Lung (tissue), 12 donors: Measurements from ENCODE around the gene RETN. TPM values are rescaled to one million over a fixed set of nuclear protein-coding genes. Genes with fewer than 3 reads are reported as not detected.

Experiments used
- ATAC-seq: fragments of 200-7000 bp; cut with Tn5 transposase; one replicate; pipeline ENCODE4 v1.9.1; 2020; ENCODE audit warnings: moderate number of reproducible peaks; ENCODE audit not compliant: insufficient read depth, low FRiP score
- DNase-seq, 3 donors: peaks; one replicate each; pipeline ENCODE4 v3.0.0-alpha.2; 2013 to 2017
- H3K27ac ChIP-seq, 2 donors: one replicate each; pipeline ENCODE4 v1.5.1; 2013; ENCODE audit warnings: mild to moderate bottlenecking in 2 of 2, moderate library complexity in 2 of 2, control low read depth in 1 of 2, inconsistent platforms in 1 of 2, low read depth in 1 of 2, low read length in 1 of 2
- H3K27me3 ChIP-seq, 3 donors: one replicate each; pipeline ENCODE4 v1.5.1; 2013; ENCODE audit warnings: low read length in 2 of 3; ENCODE audit not compliant: control insufficient read depth in 3 of 3, insufficient read depth in 3 of 3
- H3K36me3 ChIP-seq, 4 donors: one replicate each; pipeline ENCODE4 v1.5.1; 2013; ENCODE audit warnings: low read length in 4 of 4, mild to moderate bottlenecking in 1 of 4, moderate library complexity in 1 of 4; ENCODE audit not compliant: control insufficient read depth in 4 of 4, insufficient read depth in 4 of 4
- H3K4me1 ChIP-seq, 5 donors: one replicate each; pipeline ENCODE4 v1.5.1; 2013; ENCODE audit warnings: low read length in 5 of 5, mild to moderate bottlenecking in 2 of 5, moderate library complexity in 1 of 5; ENCODE audit not compliant: control insufficient read depth in 5 of 5, insufficient read depth in 5 of 5
- H3K4me3 ChIP-seq: one replicate; pipeline ENCODE4 v1.5.1; 2013; ENCODE audit warnings: mild to moderate bottlenecking, control low read depth, moderate library complexity
- H3K9ac ChIP-seq, 2 donors: one replicate each; pipeline ENCODE4 v1.5.1; 2013; ENCODE audit warnings: low read length in 2 of 2, control low read depth in 1 of 2; ENCODE audit not compliant: insufficient read depth in 1 of 2
- H3K9me3 ChIP-seq, 4 donors: one replicate each; pipeline ENCODE4 v1.5.1; 2013; ENCODE audit warnings: low read length in 3 of 4, mild to moderate bottlenecking in 1 of 4, moderate library complexity in 1 of 4; ENCODE audit not compliant: control insufficient read depth in 4 of 4, insufficient read depth in 3 of 4
- CTCF ChIP-seq: IDR thresholded peaks from 2 replicates; pipeline ENCODE4 v1.5.1; 2012; ENCODE audit warnings: mild to moderate bottlenecking; ENCODE audit errors: control extremely low read depth, extremely low read depth
- WGBS, 2 donors: extraction: QIAGEN DNeasy Blood & Tissue Kit; methylation state at CpG; one replicate each; pipeline ENCODE4 v1.1.7; 2013; 5-methylcytosine and 5-hydroxymethylcytosine counted together
- polyA plus RNA-seq, 2 donors: library from polyadenylated mRNA; stranded (reverse); fragments of 200-250 nt; gene quantifications; one replicate each; pipeline ENCODE4 v1.2.1, GENCODE V29; 2013
- total RNA-seq, 2 donors: library from RNA; depleted of rRNA in 1 of 2; stranded (reverse); fragments of >200 nt in 1 of 2; gene quantifications; one replicate each; pipeline ENCODE4 v1.2.1, GENCODE V29; 2014 to 2021
- donor health status: control.
- donor health status: control.
- donor health status: Bipolar disorder and iron deficiency.
- donor health status: healthy.
- donor health status: DM: yes; HTN: yes; CAD: no.

The RETN gene
- total and polyA plus RNA-seq, 4 donors: 2.9 to 1,168 (median 58.3) TPM

- H3K4me3 ChIP-seq: no peak overlapping the region
Observed at GRCh38 chr19:7678971-7679751, 10.3 kb downstream of the RETN start.

GRCh38 chr19:7679771-7680605, 11.1 kb downstream of the RETN start:
- Histone ChIP-seq H3K27me3 (peaks cover 0 to 8% (median 4%) of the 10 kb centered on the region in 3 donors), H3K9me3 (no peaks in the 10 kb centered on the region), H3K36me3 (peaks cover 0 to 14% (median 6%) of the 10 kb centered on the region in 4 donors), H3K4me1 (peaks cover 0 to 12% (median 4%) of the 10 kb centered on the region in 5 donors), H3K9ac (no peak overlapping the region), H3K27ac (no peak overlapping the region), H3K4me3 (no peak overlapping the region)
- no peak for ATAC-seq
- no peak for DNase-seq
- 50 to 60% methylated on average over 22 of the region's 22 CpGs for WGBS, 2 donors
- TF ChIP-seq CTCF: no peak

More at GRCh38 chr19:7678971-7679751, 10.3 kb downstream of the RETN start:
- ATAC-seq: no peak
- DNase-seq: peak in 1 of 3 donors; percentile 16
- H3K9me3 ChIP-seq: no peaks in the 10 kb centered on the region
- peaks cover 0 to 12% (median 4%) of the 10 kb centered on the region in 5 donors for H3K4me1 ChIP-seq
- H3K9ac ChIP-seq: no peak overlapping the region
- no peak for TF ChIP-seq CTCF
- peaks cover 0 to 14% (median 6%) of the 10 kb centered on the region in 4 donors for H3K36me3 ChIP-seq
- peaks cover 0 to 8% (median 4%) of the 10 kb centered on the region in 3 donors for H3K27me3 ChIP-seq
- no peak overlapping the region for H3K27ac ChIP-seq
- 43 to 44% methylated on average over 30 of the region's 30 CpGs for WGBS, 2 donors

- peaks cover 0 to 16% (median 6%) of the 10 kb centered on the region in 4 donors for H3K36me3 ChIP-seq
- H3K27ac ChIP-seq: peak within 1 kb of the TSS; percentile 89 to 90
- DNase-seq (peak; percentile 88 to 94 (median 91)), ATAC-seq (peak; percentile 86)
- H3K4me1 ChIP-seq: peaks cover 0 to 12% (median 4%) of the 10 kb centered on the region in 5 donors
- peaks cover 0 to 8% (median 4%) of the 10 kb centered on the region in 3 donors for H3K27me3 ChIP-seq
- peak within 1 kb of the TSS; percentile 97 for H3K4me3 ChIP-seq
- peak within 1 kb of the TSS; percentile 42 to 68 for H3K9ac ChIP-seq
- H3K9me3 ChIP-seq: no peaks in the 10 kb centered on the region
- WGBS, 2 donors: 0 to 1% methylated on average over 58 to 79 of the region's 79 CpGs
- TF ChIP-seq CTCF: peak; percentile 98
Observed at GRCh38 chr19:7680606-7681339, 11.9 kb downstream of the RETN start, which contains the start of gene TRAPPC5. Gene TRAPPC5, plus strand, starts transcription at chr19:7680833. Its CDS starts 1,421 bp downstream, at chr19:7682254.
